Measurements from ENCODE around the gene CLASP2.
"Not testable (repeated sequence)": the region's sequence is repeated elsewhere in the genome, so short reads cannot be mapped to it uniquely, and the experiment has no call there.

The CLASP2 gene

DNA sequence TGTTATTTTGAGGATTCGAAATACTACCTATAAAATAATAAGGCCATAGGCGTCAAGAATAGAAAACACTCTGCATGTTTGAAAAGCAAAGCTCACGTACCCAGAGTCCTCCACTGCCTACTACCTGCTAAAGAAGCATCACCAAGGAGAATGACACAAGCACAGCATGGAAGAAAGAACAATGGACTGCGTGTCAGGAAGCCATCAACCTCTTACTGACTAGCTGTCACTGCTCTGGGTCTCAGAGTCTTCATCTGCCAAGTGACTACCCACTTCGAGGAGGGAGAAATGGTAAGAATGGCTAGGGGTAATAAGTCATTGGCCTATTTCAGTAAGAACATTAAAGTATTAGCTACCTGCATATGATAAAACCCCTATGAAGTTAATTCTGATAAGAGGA, 49.4 kb downstream of the CLASP2 start:
- Mint-ChIP-seq H3K36me3 (ENCODE audit: insufficient read depth) (peaks cover 23% of the 10 kb centered on the region), H3K9me3 (no peaks in the 10 kb centered on the region), H3K4me1 (ENCODE audit: low read depth in 2 of 2) (no peaks in the 10 kb centered on the region), H3K4me3 (no peak overlapping the region), H3K27me3 (no peaks in the 10 kb centered on the region), H3K27ac (no peak overlapping the region)
- DNase-seq = no peak
- no peak for ATAC-seq (replicated peaks)

DNA sequence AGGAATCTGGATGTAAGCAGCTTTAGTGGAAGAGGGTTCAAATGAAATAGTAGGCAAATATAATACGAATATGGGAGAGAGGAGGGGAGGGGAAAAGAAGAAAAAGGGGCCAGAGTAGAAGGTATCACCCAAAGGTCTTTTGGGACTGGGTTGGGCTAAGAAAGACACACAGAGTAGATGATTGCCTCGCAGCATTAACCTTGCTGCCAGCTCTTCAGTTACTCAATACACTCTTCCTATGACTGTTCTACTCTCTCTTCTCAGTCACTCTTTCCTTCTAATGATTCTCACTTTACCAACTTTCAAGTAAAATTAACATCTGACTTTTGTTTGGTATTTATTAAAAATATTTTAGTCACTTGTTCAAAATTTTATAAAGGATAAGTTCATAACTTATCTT, 52.8 kb downstream of the CLASP2 start:
- no peak for ATAC-seq (replicated peaks)
- no peak overlapping the region for H3K4me3 Mint-ChIP-seq
- no peak for DNase-seq
- no peak overlapping the region for H3K27ac Mint-ChIP-seq
- peaks cover 14% of the 10 kb centered on the region for H3K36me3 Mint-ChIP-seq (ENCODE audit: insufficient read depth)
- no peaks in the 10 kb centered on the region for H3K27me3 Mint-ChIP-seq
- H3K4me1 Mint-ChIP-seq (ENCODE audit: low read depth in 2 of 2) = peaks cover 6 to 7% of the 10 kb centered on the region in 2 donors
- H3K9me3 Mint-ChIP-seq = no peaks in the 10 kb centered on the region

DNA sequence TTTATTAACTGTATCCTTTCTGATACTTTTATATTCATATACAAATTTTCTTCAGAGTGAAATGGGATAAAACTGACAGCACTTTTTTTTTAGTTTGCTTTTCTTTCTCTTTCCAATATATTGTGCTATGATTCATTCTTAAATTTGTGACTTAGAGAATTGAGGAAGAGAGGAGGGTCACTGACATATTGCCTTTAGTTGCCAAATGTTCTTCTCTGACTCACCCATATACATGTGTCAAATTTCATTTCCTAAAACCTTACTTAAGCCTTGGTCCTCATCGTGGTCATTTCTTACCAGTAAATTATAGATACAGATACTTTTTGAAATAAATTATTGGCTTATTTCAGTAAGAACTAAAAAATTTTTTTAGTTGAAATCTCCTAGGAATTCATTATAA, 53.9 kb downstream of the CLASP2 start:
- Mint-ChIP-seq H3K9me3 (no peaks in the 10 kb centered on the region), H3K4me1 (ENCODE audit: low read depth in 2 of 2) (peaks cover 6 to 7% of the 10 kb centered on the region in 2 donors), H3K4me3 (no peak overlapping the region), H3K27ac (no peak overlapping the region), H3K27me3 (no peaks in the 10 kb centered on the region), H3K36me3 (ENCODE audit: insufficient read depth) (peaks cover 18% of the 10 kb centered on the region)
- ATAC-seq (replicated peaks) = no peak
- no peak for DNase-seq

DNA sequence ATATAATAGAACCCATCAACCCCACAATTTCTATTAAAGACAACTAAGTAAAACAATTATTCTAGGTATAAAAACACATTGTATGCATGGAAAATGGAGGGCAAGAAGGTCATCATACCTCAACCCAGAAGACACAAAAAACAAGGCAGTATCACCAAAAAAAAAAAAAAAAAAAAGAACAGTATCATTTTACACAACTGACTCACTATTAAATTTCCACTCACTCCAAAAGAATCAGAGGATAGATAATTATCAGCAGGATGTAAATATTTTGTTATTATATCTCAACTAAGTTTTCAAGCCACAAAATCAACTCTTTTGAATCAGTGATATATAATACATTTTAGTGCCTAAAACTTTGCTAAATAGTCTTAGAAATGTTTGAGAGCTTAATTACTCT, 55.0 kb downstream of the CLASP2 start:
- Mint-ChIP-seq H3K27me3 (no peaks in the 10 kb centered on the region), H3K27ac (no peak overlapping the region), H3K9me3 (no peaks in the 10 kb centered on the region), H3K4me3 (no peak overlapping the region), H3K36me3 (ENCODE audit: insufficient read depth) (peaks cover 19% of the 10 kb centered on the region), H3K4me1 (ENCODE audit: low read depth in 2 of 2) (peaks cover 12 to 16% of the 10 kb centered on the region in 2 donors)
- no peak for ATAC-seq (replicated peaks)
- DNase-seq = no peak

DNA sequence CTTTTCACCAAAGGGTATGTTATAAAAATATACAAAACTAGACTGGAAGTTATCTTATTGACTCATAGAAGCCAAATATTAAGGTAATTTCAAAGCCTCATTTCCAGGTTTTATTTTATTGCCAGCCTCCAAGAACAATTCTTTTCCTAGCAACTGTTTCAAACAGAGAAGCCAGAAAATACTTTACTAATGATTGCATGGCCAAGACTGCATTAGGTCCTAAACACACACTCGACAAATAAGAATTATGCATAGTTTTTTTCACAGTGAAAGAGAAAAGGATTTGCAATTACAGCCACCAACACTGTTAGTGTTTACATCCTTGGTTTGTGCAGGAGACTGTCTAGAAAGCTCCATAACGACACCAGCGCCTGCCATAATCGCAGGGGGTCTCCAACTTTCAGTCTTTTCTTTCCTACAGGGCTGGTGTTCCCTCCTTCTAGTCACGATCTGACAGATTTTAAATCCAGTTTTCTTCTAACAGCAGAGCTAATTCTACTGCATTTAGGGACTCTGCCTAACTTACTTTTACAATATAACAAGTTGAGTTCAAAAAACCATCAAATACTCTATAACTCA, 58.1 kb downstream of the CLASP2 start:
- Mint-ChIP-seq H3K27me3 (no peaks in the 10 kb centered on the region), H3K4me1 (ENCODE audit: low read depth in 2 of 2) (peaks cover 17 to 27% of the 10 kb centered on the region in 2 donors), H3K9me3 (no peaks in the 10 kb centered on the region), H3K36me3 (ENCODE audit: insufficient read depth) (peaks cover 12% of the 10 kb centered on the region), H3K27ac (peak overlapping the region in 1 of 2 donors; percentile 66), H3K4me3 (peak overlapping the region in 1 of 2 donors; percentile 70)
- ATAC-seq (replicated peaks) (no peak), DNase-seq (no peak)

DNA sequence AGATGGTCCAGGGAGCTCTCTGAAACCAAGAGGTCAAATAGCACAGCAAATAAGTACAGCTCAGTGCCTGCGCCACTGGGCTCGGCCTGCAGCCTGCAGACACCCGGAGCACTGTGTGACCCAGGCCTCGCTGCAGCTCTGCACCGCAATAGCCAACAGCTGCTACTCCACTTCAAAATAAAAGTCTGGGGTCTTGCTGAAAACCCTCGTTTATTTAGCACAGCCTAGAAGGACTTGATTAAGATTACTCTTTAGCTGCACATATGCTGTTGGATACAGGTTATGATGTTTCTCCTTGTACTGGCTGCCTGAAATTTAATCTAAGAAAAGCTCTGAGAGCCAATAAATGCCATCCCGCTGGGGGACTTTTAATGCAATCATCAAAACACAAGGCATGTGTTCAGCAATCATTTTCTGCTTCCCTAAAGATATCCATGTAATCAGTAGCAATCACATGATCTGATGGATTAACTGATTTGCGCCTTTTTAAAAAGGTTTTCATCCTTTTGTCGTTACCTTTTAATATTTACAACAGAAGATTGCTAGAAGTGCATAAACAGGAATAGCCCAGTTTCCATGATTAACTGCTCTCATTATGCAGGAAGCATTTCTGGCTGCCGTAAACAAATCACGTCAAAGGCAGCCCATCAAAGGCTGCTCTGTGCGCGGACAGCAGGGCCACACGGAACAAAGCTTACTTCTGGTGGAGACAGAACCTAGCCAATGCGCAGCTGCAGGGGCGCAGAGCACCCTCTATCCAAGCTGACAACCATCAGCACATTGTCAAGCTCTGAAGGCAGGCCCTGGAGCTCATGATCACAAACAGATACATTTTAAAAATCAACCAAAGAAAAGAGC, 58.8 kb downstream of the CLASP2 start:
- ATAC-seq (replicated peaks) = peak; percentile 88

DNA sequence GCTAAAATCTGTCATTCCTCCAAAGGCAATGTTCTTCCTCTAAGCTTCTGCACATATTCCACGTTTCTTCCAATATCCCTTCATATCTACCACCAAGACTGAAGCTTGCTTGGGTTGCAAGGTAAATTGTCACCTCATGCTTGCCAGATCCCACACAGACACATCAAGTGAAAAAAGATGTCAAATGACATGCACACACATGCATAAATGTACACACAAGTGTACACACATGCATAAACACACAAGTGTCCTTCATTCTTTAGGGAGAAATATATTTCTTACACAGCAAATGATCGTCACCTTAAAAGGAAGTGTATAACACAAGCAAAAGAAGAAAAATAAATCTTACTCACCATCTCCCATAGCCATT, 59.4 kb downstream of the CLASP2 start:
- ATAC-seq (replicated peaks) (no peak), DNase-seq (no peak)
- Mint-ChIP-seq H3K27me3 (no peaks in the 10 kb centered on the region), H3K9me3 (no peaks in the 10 kb centered on the region), H3K4me1 (ENCODE audit: low read depth in 2 of 2) (peaks cover 22 to 33% of the 10 kb centered on the region in 2 donors), H3K4me3 (peak overlapping the region; percentile 11 to 70), H3K27ac (peak overlapping the region in 1 of 2 donors; percentile 66), H3K36me3 (ENCODE audit: insufficient read depth) (peaks cover 12% of the 10 kb centered on the region)

More for the DNA sequence above, 58.8 kb downstream of the CLASP2 start:
- Mint-ChIP-seq H3K4me1 (ENCODE audit: low read depth in 2 of 2) (peaks cover 19 to 28% of the 10 kb centered on the region in 2 donors), H3K36me3 (ENCODE audit: insufficient read depth) (peaks cover 12% of the 10 kb centered on the region), H3K9me3 (no peaks in the 10 kb centered on the region), H3K4me3 (peak overlapping the region; percentile 11 to 70), H3K27ac (peak overlapping the region in 1 of 2 donors; percentile 66), H3K27me3 (no peaks in the 10 kb centered on the region)
- DNase-seq = peak in 2 of 3 experiments; percentile 3 to 19

DNA sequence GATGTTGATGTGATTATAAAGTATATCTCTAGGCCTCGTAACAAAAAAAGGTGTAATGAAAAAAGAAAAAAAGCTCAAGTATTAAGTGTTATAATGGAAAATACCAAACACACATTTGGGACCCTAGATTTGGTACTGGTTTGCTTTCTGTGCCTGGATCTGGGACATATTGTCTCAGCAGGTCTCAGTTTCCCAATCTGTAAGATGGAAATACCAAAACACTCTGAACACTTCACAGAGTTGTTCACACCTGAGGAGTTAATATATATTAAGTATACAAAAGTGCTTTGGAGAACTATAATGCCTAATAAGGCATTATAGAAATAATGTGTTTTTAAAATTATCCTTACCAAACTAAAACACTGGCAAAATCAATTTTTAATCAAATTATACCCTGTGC, 60.0 kb downstream of the CLASP2 start:
- Mint-ChIP-seq H3K27me3 (no peaks in the 10 kb centered on the region), H3K4me1 (ENCODE audit: low read depth in 2 of 2) (peaks cover 22 to 33% of the 10 kb centered on the region in 2 donors), H3K27ac (no peak overlapping the region), H3K36me3 (ENCODE audit: insufficient read depth) (peaks cover 9% of the 10 kb centered on the region), H3K9me3 (no peaks in the 10 kb centered on the region), H3K4me3 (no peak overlapping the region)
- ATAC-seq (replicated peaks) (no peak), DNase-seq (no peak)

DNA sequence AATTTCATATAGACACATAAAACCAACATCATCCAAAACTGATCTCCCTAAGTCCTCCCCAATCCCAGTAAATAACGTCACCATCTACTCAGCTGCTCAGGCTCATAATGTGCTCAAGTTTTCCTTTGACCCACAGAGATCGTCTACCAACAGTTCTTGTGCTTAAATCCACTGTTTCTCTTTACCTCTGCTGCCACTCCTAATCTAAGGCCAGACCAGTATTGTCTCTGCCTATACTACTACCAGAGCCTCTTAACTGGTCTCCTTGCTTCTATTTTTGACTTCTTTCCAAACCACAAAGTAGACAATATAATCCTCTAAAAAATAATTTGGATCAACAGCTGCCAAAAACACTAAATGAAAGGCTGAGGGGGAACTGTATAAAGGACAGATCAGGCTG, 65.3 kb downstream of the CLASP2 start:
- Mint-ChIP-seq H3K27ac (no peak overlapping the region), H3K4me1 (ENCODE audit: low read depth in 2 of 2) (peaks cover 22 to 31% of the 10 kb centered on the region in 2 donors)

DNA sequence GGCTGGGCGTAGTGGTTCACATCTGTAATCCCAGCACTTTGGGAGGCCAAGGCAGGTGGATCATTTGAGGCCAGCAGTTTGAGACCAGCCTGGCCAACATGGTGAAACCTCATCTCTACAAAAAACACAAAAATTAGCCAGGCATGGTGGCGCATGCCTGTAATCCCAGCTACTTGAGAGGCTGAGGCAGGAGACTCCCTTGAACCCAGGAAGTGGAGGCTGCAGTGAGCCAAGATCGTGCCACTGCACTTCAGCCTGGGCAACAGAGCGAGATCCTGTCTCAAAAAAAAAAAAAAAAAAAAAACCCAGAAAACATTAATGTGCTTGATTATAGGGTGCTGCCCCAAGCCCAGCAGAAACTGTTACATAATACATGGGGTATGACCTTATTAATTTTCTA, 67.0 kb downstream of the CLASP2 start:
- not testable (repeated sequence) for H3K27ac Mint-ChIP-seq; H3K27me3 Mint-ChIP-seq; H3K9me3 Mint-ChIP-seq; ATAC-seq (replicated peaks); H3K36me3 Mint-ChIP-seq (ENCODE audit: insufficient read depth); H3K4me3 Mint-ChIP-seq; DNase-seq
- peaks cover 21 to 26% of the 10 kb centered on the region in 2 donors for H3K4me1 Mint-ChIP-seq (ENCODE audit: low read depth in 2 of 2)

More for the DNA sequence above, 65.3 kb downstream of the CLASP2 start:
- ATAC-seq (replicated peaks) = no peak
- no peak for DNase-seq
- H3K27me3 Mint-ChIP-seq = no peaks in the 10 kb centered on the region
- no peaks in the 10 kb centered on the region for H3K36me3 Mint-ChIP-seq (ENCODE audit: insufficient read depth)
- H3K9me3 Mint-ChIP-seq = no peaks in the 10 kb centered on the region
- no peak overlapping the region for H3K4me3 Mint-ChIP-seq

DNA sequence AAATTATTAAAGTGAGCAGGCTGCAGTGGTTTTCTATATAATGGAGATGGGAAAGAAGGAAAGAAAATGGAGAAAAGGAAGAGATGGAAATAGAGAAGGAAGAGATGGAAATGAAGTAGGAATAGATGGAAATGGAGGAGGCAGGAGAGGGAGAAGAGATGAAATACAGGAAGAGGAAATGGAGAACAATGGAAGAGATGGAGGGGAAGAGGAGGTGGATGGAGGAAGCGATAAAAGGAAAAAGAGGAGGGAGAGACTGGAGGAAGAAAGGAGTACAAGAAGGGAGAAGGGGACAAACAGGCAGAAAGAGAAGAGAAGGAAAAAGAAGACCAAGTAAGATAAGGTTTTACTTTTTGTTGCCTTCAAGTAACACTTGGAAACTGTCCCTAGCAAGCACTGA, 67.6 kb downstream of the CLASP2 start:
- DNase-seq (no peak), ATAC-seq (replicated peaks) (no peak)
- Mint-ChIP-seq H3K27me3 (no peaks in the 10 kb centered on the region), H3K4me1 (ENCODE audit: low read depth in 2 of 2) (peaks cover 21 to 29% of the 10 kb centered on the region in 2 donors), H3K27ac (no peak overlapping the region), H3K36me3 (ENCODE audit: insufficient read depth) (no peaks in the 10 kb centered on the region), H3K4me3 (no peak overlapping the region), H3K9me3 (no peaks in the 10 kb centered on the region)

DNA sequence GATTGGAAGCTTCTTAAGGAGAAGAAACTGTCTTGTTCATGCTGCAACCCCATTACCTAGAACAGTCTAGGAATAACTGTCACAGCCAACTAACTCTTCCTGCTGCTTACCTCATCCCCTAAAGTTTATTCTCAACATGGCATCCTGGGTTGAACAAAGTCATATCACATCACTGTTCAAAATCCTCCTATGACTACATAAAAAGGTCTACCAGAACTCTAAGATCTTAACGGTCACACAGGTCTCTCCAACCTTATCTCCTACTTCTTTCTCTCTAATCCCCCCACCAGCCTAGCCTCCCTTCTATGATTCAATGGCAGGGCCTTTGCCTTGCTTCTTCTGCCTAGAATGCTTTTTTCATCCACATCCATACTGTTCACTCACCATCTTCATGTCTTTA, 69.3 kb downstream of the CLASP2 start:
- Mint-ChIP-seq H3K9me3 (no peaks in the 10 kb centered on the region), H3K27ac (no peak overlapping the region), H3K36me3 (ENCODE audit: insufficient read depth) (peaks cover 3% of the 10 kb centered on the region), H3K27me3 (no peaks in the 10 kb centered on the region), H3K4me3 (no peak overlapping the region), H3K4me1 (ENCODE audit: low read depth in 2 of 2) (peaks cover 17 to 26% of the 10 kb centered on the region in 2 donors)
- DNase-seq = no peak
- no peak for ATAC-seq (replicated peaks)

DNA sequence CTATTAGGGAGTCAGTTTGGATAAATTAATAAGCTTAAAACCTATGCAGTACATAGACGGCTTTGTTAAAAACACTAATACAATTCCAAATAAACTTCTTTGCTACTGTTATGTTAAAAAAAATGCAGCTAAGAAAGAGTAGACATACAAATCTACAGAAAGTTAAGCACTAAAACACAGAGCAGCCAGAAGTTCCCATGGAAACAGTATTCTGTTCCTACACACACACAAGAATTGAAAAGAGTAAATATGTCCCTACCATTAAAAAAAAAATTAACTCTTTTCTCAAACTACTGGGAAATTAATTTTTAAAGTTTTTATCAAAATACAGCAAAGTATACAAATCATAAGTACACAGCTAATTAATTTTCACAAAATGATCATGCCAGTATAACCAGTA, 71.6 kb downstream of the CLASP2 start:
- Mint-ChIP-seq H3K9me3 (no peaks in the 10 kb centered on the region), H3K27me3 (no peaks in the 10 kb centered on the region), H3K4me1 (ENCODE audit: low read depth in 2 of 2) (peaks cover 10 to 20% of the 10 kb centered on the region in 2 donors), H3K27ac (peak overlapping the region in 1 of 2 donors; percentile 5), H3K36me3 (ENCODE audit: insufficient read depth) (peaks cover 3% of the 10 kb centered on the region), H3K4me3 (no peak overlapping the region)
- DNase-seq = no peak
- no peak for ATAC-seq (replicated peaks)

Measured in effector memory CD8-positive, alpha-beta T cell (primary cell).